ENCODE data around the gene HDAC4. TPM values are rescaled to one million over a fixed set of nuclear protein-coding genes. Genes with fewer than 3 reads are reported as not detected.

HDAC4 gene
- total RNA-seq, 4 donors from 2014 or later: 24.8 to 82.9 (median 41.3) TPM

DNA sequence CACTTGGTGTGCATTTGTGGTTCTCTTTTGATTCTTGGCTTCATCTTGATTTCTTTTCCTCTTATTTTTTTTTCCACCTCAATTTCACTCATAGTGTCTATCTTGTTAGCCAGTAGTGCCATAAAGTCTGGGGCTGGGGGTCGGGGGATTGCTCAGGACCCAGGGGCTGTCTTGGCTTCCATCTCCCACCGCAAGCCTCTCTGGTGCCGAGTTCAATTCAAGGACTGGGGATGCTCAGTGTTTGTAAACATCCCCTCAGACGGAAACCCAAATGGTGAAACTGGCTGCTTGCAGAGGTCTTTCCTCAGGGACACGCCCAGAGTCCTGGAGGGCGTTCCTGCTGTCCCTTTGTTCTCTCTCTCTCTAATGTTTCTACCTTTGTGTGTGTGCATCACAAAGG, 379.6 kb downstream of the HDAC4 start:
- TF ChIP-seq, protein P1, sequence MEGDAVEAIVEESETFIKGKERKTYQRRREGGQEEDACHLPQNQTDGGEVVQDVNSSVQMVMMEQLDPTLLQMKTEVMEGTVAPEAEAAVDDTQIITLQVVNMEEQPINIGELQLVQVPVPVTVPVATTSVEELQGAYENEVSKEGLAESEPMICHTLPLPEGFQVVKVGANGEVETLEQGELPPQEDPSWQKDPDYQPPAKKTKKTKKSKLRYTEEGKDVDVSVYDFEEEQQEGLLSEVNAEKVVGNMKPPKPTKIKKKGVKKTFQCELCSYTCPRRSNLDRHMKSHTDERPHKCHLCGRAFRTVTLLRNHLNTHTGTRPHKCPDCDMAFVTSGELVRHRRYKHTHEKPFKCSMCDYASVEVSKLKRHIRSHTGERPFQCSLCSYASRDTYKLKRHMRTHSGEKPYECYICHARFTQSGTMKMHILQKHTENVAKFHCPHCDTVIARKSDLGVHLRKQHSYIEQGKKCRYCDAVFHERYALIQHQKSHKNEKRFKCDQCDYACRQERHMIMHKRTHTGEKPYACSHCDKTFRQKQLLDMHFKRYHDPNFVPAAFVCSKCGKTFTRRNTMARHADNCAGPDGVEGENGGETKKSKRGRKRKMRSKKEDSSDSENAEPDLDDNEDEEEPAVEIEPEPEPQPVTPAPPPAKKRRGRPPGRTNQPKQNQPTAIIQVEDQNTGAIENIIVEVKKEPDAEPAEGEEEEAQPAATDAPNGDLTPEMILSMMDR (IDR thresholded peaks at IDR 0.05; ENCODE audit: low read depth): no peak

DNA sequence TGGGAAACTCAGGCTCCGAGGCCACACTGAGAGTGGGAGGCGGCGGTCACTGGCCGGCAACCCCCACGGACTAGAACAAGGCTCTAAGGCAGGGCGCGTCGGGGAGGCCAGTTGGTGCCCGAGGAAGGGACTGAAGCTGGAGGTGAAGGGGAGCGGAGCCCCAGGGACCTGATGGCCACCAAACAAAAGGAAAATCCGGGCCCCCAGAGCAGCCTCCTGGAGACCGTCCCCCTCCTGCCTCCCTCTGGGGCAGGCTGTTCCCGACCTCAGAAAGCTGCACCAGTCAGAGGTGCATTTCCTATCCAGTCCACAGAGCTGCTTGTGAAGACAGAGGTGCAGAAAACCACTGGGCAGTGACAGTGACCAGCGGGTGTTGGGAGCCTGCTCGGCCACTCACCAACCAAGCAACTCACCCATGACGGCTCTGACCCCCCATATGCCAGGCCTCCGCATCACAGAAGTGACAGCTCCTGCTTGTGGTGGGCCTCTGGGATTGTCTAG, 380.2 kb downstream of the HDAC4 start:
- TF ChIP-seq, protein P1 (IDR thresholded peaks at IDR 0.05; ENCODE audit: low read depth): no peak

DNA sequence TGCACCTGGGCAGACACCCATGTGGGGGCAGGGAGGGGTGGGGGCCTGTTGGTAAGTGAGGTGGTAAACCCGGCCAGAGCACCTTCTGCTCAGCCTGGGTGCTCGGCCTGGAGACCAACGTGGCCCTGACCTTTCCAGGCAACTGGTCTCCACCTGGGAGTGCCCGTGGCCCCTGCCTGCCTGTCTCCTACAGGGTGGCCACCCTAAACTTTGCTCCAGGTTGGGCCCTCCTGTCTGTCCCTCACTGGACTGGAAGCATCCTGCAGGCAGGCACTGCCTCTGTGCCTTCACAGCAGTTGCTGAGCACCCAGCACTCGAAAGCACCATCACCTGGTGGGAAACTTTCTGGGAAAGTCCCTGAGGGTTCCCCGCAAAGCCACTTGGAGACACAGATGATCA, 381.6 kb downstream of the HDAC4 start:
- TF ChIP-seq, protein P1 (IDR thresholded peaks at IDR 0.05; ENCODE audit: low read depth): no peak

DNA sequence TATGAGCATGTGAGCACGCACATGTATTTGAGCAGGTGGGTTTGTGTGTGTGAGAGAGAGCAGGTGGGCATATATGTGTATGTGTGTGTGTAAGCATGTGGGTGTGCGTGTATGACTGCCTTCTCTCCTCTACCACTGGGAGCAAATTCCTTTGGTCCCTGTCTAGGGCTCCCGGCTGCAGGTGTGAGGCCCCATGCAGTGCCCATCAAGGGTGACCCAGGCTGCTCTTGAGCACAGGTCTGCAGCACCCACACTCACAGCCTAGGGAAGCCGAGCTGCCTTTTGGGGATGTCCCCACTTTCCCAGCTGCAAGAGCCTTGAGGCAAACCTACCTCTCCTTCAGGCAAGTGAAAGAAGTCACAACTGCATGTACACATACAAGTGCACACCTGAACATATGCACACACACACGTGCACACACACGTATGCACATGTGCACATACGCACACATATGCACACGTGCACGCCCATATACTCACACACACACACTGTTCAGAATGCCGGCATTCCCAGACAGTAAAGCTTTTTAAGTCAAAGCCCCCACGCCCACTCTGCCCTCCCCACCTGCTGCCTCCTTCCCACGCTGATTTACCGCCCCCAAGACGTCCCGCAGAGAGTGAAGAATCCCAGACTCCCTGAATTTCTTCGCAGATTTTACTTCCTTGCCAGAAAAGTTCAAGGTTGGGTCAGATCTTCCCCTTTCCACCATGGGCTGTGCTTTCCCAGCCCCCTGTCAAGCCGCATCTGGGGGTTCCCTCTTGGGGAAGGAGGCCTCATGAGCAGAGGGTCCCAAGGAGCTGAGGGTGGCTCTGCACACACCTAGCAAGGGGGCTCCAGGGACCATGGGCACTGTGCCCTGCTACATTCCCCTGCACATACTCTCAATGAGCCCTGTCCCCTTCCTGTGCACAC, 382.3 kb downstream of the HDAC4 start:
- TF ChIP-seq, protein P1 (IDR thresholded peaks at IDR 0.05; ENCODE audit: low read depth): no peak

DNA sequence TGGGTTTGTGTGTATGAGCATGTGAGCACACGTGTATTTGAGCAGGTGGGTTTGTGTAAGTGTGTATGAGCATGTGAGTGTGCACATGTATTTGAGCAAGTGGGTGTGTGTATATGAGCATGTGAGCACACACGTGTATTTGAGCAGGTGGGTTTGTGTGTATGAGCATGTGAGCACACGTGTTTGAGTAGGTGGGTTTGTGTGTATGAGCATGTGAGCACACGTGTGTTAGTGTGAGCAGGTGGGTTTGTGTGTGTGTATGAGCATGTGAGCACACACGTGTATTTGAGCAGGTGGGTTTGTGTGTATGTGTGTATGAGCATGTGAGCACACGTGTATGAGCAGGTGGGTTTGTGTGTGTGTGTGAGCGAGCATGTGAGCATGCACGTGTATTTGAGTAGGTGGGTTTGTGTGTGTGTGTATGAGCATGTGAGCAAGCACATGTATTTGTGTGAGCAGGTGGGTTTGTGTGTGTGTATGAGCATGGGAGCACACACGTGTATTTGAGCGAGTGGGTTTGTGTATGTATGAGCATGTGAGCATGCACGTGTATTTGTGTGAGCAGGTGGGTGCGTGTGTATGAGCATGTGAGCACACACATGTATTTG, 383.2 kb downstream of the HDAC4 start:
- TF ChIP-seq, protein P1 (IDR thresholded peaks at IDR 0.05; ENCODE audit: low read depth): no peak

DNA sequence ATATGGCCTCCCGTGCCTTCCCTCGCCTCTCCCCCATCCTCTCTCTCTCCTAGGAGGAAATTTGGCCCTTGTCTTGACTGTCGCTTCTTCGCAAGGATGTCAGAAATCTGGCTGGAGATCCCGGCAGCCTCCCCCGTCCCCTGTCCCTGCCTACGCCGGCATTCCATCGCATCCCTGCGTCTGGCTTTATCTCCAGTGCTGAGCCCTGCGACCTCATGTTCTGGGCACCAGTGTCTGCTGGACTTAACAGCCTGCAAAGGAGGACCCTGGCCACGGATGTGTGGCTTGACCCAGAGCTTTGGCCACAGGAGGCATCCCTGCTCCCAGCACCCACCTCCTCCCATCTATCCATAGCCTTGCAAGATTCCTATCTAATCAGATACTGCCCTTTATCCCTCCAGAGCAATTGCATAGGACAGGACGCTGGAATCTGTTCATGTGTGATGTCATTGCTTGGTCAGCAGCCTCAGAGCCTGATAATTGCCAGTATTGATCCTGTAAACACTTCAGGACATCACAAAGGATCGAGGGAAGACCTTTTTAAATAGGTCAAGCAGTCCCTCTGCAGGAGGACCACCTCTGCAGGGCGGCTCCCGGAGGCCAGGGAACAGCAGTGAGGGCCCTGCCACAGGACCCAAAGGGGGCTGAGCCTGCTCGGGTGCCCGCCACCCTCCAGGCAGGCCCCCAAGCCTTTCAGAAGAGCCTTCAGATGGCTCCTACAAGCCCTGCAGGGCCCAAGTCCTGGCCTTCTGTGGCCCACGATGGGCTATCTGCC, 384.7 kb downstream of the HDAC4 start:
- TF ChIP-seq, protein P1 (IDR thresholded peaks at IDR 0.05; ENCODE audit: low read depth): no peak

All from subcutaneous adipose tissue (tissue), 4 donors.